ENCODE measurements around the gene ROBO2.

ROBO2 gene

GRCh38 chr3:77456431-77456830 lies 416.5 kb downstream of the ROBO2 start:
- no peak overlapping the region for H3K27ac ChIP-seq
- no peak for DNase-seq (ENCODE audit: low spot score)
- no peak for TF ChIP-seq CTCF (IDR thresholded peaks at IDR 0.05)
- H3K4me3 ChIP-seq = no peak overlapping the region

- no peak overlapping the region for H3K4me3 ChIP-seq
- no peak overlapping the region for H3K27ac ChIP-seq
- TF ChIP-seq CTCF (IDR thresholded peaks at IDR 0.05) = no peak
- no peak for DNase-seq (ENCODE audit: low spot score)
These were observed 417.0 kb downstream of the ROBO2 start for GRCh38 chr3:77456906-77457305.

GRCh38 chr3:77459926-77460325 lies 420.0 kb downstream of the ROBO2 start:
- no peak for DNase-seq (ENCODE audit: low spot score)
- no peak overlapping the region for H3K4me3 ChIP-seq
- TF ChIP-seq CTCF (IDR thresholded peaks at IDR 0.05) = no peak
- H3K27ac ChIP-seq = no peak overlapping the region

- no peak for DNase-seq (ENCODE audit: low spot score)
These were observed 420.4 kb downstream of the ROBO2 start for GRCh38 chr3:77460326-77460725.

GRCh38 chr3:77462951-77463350 lies 423.1 kb downstream of the ROBO2 start:
- no peak overlapping the region for H3K4me3 ChIP-seq
- no peak overlapping the region for H3K27ac ChIP-seq
- no peak for DNase-seq (ENCODE audit: low spot score)
- no peak for TF ChIP-seq CTCF (IDR thresholded peaks at IDR 0.05)

More at GRCh38 chr3:77460326-77460725, 420.4 kb downstream of the ROBO2 start:
- TF ChIP-seq CTCF (IDR thresholded peaks at IDR 0.05) = no peak
- no peak overlapping the region for H3K4me3 ChIP-seq
- H3K27ac ChIP-seq = no peak overlapping the region

GRCh38 chr3:77464111-77464688 lies 424.3 kb downstream of the ROBO2 start:
- Histone ChIP-seq H3K27ac (no peak overlapping the region), H3K4me3 (no peak overlapping the region)
- no peak for TF ChIP-seq CTCF (IDR thresholded peaks at IDR 0.05)
- no peak for DNase-seq (ENCODE audit: low spot score)

GRCh38 chr3:77466562-77467115 lies 426.7 kb downstream of the ROBO2 start:
- no peak overlapping the region for H3K4me3 ChIP-seq
- no peak for DNase-seq (ENCODE audit: low spot score)
- H3K27ac ChIP-seq = no peak overlapping the region
- no peak for TF ChIP-seq CTCF (IDR thresholded peaks at IDR 0.05)
